Gastrocnemius medialis (tissue), 4 donors: Measurements from ENCODE around the gene OR4D5. TPM values are rescaled to one million over a fixed set of nuclear protein-coding genes. Genes with fewer than 3 reads are reported as not detected.

Experiments
- ATAC-seq, 2 donors: fragments of 150-250 bp; one replicate each; pipeline ENCODE4 v1.9.1; 2016
- DNase-seq, 2 donors: peaks; one replicate each; pipeline ENCODE4 v3.0.0-alpha.2; 2019
- H3K27ac ChIP-seq, 4 donors: fragments of 200-600 bp; sonication (generic); 1 replicate in 1 of 4; 2 replicates in 3 of 4; pipeline ENCODE4 v1.5.1; 2016 to 2018; ENCODE audit warnings: mild to moderate bottlenecking in 2 of 4, moderate library complexity in 1 of 4
- H3K27me3 ChIP-seq, 3 donors: fragments of 200-600 bp; sonication (generic) in 2 of 3; 1 replicate in 1 of 3; 2 replicates in 2 of 3; pipeline versions ENCODE4 v1.5.1 to v1.6.0; 2016 to 2019; ENCODE audit warnings: mild to moderate bottlenecking in 1 of 3, moderate library complexity in 1 of 3
- H3K36me3 ChIP-seq, 2 donors: fragments of 200-600 bp; sonication (generic) in 1 of 2; one replicate each; pipeline ENCODE4 v1.5.1; 2017 to 2018
- H3K4me1 ChIP-seq, 2 donors: fragments of 200-600 bp; sonication (generic) in 1 of 2; one replicate each; pipeline ENCODE4 v1.5.1; 2016 to 2017; ENCODE audit warnings: mild to moderate bottlenecking in 2 of 2
- H3K4me3 ChIP-seq, 4 donors: fragments of 200-600 bp; sonication (generic) in 3 of 4; 1 replicate in 1 of 4; 2 replicates in 3 of 4; pipeline ENCODE4 v1.5.1; 2016 to 2019; ENCODE audit warnings: mild to moderate bottlenecking in 2 of 4
- H3K9me3 ChIP-seq, 3 donors: fragments of 200-600 bp; sonication (generic) in 2 of 3; 1 replicate in 1 of 3; 2 replicates in 2 of 3; pipeline ENCODE4 v1.5.1; 2016 to 2019
- POLR2A ChIP-seq, 2 donors: fragments of 450-650 bp; IDR thresholded peaks; one replicate each; pipeline ENCODE4 v1.6.1; 2017; ENCODE audit warnings: antibody characterized with exemption in 2 of 2, mild to moderate bottlenecking in 2 of 2, moderate library complexity in 2 of 2
- in situ Hi-C, 4 donors: fragments of 200-750 bp; cut with MboI; loops; one replicate each; pipeline versions ENCODE4 v1.15.0 to v1.8.0; 2017; ENCODE audit warnings: low sequenced_read_pairs in 4 of 4
- intact Hi-C: fragments of 100-400 bp; cut with DNase I; formaldehyde crosslinking; loops from one replicate; pipeline ENCODE4 v1.15.1; 2023; ENCODE audit warnings: low total_unique reads
- total RNA-seq, 4 donors: library from RNA; depleted of rRNA; stranded (reverse); fragments of >200 nt; gene quantifications; one replicate each; pipeline versions ENCODE4 v1.1.0 to v1.2.3, GENCODE V29; 2016
- TF ChIP-seq, protein P1 (sequence below), 5 experiments: fragments of 450-650 bp in 3 of 5; fragments of 200-600 bp in 2 of 5; sonication (generic) in 2 of 5; IDR thresholded peaks in 4 of 5; conservative IDR thresholded peaks in 1 of 5; 1 replicate in 4 of 5; 2 replicates in 1 of 5; pipeline ENCODE4 v1.5.1; 2016 to 2019; ENCODE audit warnings: antibody characterized with exemption in 5 of 5, mild to moderate bottlenecking in 3 of 5, moderate library complexity in 3 of 5

Gene OR4D5
- total RNA-seq, 4 donors from 2014 or later: not detected

DNA sequence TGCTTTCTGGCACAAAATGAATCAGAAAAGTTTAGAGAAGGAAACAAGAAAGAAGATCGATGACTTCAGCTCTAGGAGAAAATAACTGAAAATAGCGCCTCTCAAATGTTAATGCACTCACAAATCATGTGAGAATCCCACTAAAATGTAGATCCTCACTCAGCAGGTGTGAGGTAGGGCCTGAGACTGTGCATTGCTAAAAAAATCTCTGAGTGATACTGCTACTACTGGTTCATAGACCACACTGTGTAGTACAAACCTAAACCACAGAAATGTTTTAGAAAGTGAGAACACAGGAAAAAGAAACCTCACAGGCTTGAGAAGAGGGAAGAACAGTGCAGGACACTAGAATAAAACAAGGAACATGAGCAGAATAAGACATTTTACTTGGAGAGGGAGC, 35.5 kb upstream of the OR4D5 start:
- Histone ChIP-seq H3K4me1 (no peaks in the 10 kb centered on the region), H3K4me3 (no peak overlapping the region), H3K27ac (no peak overlapping the region), H3K27me3 (no peaks in the 10 kb centered on the region), H3K9me3 (no peaks in the 10 kb centered on the region), H3K36me3 (no peaks in the 10 kb centered on the region)
- DNase-seq: no peak
- TF ChIP-seq, protein P1, sequence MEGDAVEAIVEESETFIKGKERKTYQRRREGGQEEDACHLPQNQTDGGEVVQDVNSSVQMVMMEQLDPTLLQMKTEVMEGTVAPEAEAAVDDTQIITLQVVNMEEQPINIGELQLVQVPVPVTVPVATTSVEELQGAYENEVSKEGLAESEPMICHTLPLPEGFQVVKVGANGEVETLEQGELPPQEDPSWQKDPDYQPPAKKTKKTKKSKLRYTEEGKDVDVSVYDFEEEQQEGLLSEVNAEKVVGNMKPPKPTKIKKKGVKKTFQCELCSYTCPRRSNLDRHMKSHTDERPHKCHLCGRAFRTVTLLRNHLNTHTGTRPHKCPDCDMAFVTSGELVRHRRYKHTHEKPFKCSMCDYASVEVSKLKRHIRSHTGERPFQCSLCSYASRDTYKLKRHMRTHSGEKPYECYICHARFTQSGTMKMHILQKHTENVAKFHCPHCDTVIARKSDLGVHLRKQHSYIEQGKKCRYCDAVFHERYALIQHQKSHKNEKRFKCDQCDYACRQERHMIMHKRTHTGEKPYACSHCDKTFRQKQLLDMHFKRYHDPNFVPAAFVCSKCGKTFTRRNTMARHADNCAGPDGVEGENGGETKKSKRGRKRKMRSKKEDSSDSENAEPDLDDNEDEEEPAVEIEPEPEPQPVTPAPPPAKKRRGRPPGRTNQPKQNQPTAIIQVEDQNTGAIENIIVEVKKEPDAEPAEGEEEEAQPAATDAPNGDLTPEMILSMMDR (IDR thresholded peaks at IDR 0.05 in 4 of 5, conservative IDR thresholded peaks at IDR 0.05 in 1 of 5): no peak
- no peak for TF ChIP-seq POLR2A (IDR thresholded peaks at IDR 0.05)
- in situ Hi-C loops: no loop called here
- no peak for ATAC-seq
- intact Hi-C loops: no loop called here

DNA sequence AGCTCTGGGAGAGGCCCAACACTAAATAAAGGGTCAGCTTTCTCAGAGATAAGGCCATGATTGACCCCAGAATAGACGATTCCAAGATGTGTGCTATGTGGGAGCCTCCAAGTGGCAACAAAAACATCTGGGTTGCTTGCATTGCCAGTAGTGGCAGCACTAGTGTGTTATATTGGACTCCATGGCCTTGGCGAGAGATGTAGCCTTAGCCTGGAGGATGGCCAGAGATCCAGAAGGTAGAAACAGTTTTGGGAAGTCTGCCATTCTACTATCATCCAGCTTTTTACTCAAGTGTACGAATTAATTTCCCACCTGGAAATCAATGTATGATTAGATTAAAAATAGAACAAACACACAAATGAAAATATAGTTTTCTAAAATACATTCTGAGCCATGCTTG, 34.5 kb upstream of the OR4D5 start:
- no peaks in the 10 kb centered on the region for H3K27me3 ChIP-seq
- no peaks in the 10 kb centered on the region for H3K9me3 ChIP-seq
- no peak for DNase-seq
- ATAC-seq: no peak
- H3K4me1 ChIP-seq: no peaks in the 10 kb centered on the region
- no peak overlapping the region for H3K27ac ChIP-seq
- intact Hi-C loops (no loop called here), in situ Hi-C loops (no loop called here)
- no peaks in the 10 kb centered on the region for H3K36me3 ChIP-seq
- H3K4me3 ChIP-seq: no peak overlapping the region
- no peak for TF ChIP-seq POLR2A (IDR thresholded peaks at IDR 0.05)
- TF ChIP-seq, protein P1 (IDR thresholded peaks at IDR 0.05 in 4 of 5, conservative IDR thresholded peaks at IDR 0.05 in 1 of 5): no peak

DNA sequence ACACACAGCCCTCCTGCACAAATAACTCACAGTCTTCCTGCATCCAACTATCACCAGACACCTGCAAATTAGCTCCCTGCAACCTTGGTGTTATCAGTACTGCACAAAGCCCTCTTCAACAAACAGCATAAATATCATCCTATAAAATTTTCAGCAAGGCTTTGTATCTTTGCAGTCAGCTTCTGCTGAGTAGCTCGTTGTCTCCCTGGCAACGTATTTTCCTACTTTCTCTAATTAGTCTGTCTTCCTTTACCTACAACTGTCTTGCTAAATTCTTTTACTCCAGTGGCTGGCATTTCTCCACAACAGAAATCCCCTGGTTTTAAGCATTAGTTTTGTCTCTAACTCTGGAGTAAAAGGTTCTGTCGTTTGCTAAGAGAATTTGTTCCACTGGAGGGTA, 33.6 kb upstream of the OR4D5 start:
- H3K36me3 ChIP-seq: no peaks in the 10 kb centered on the region
- no peaks in the 10 kb centered on the region for H3K9me3 ChIP-seq
- in situ Hi-C loops: no loop called here
- no peak overlapping the region for H3K27ac ChIP-seq
- intact Hi-C loops: no loop called here
- no peak for DNase-seq
- H3K4me1 ChIP-seq: no peaks in the 10 kb centered on the region
- no peaks in the 10 kb centered on the region for H3K27me3 ChIP-seq
- no peak overlapping the region for H3K4me3 ChIP-seq
- ATAC-seq: no peak
- TF ChIP-seq, protein P1 (IDR thresholded peaks at IDR 0.05 in 4 of 5, conservative IDR thresholded peaks at IDR 0.05 in 1 of 5): no peak
- TF ChIP-seq POLR2A (IDR thresholded peaks at IDR 0.05): no peak

DNA sequence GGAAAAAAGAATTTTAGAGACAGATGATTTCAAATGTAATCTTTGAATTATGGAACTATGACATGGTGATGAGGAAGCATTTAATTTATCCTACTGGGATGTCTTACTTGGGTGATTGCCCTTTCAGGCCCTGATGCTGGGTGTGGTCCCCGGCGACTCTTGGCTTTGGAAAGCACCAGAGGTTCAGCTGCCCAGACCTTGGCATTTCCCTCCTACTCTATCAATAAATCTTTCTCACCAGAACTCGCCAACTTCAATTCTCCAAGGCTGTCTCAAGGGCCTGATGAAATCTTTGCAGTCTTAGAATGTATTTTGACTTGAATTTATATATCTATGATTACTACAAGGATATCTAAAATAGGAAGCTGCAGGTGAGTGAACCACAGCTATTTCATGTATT, 18.5 kb upstream of the OR4D5 start:
- intact Hi-C loops: no loop called here
- DNase-seq (no peak), ATAC-seq (no peak)
- Histone ChIP-seq H3K4me3 (no peak overlapping the region), H3K27me3 (no peaks in the 10 kb centered on the region), H3K27ac (no peak overlapping the region), H3K9me3 (no peaks in the 10 kb centered on the region), H3K36me3 (no peaks in the 10 kb centered on the region), H3K4me1 (no peaks in the 10 kb centered on the region)
- TF ChIP-seq, protein P1 (IDR thresholded peaks at IDR 0.05 in 4 of 5, conservative IDR thresholded peaks at IDR 0.05 in 1 of 5): no peak
- TF ChIP-seq POLR2A (IDR thresholded peaks at IDR 0.05): no peak
- in situ Hi-C loops: no loop called here

DNA sequence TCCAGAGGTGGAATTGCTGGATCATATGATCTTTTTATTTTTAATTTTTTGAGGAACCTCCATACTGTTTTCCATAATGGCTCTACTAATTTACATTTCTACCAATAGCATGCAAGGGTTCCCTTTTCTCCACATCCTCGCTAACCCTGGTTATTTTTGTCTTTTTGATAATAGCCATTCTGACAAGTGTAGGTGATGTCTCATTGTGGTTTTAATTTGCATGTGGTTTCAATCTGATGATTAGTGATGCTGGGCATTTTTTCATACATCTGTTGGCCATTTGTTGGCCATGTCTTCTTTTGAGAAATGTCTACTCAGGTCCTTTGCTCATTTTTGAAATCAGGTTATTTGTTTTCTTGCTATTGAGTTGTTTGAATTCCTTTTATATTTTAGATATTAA, 15.4 kb upstream of the OR4D5 start:
- Histone ChIP-seq H3K36me3 (no peaks in the 10 kb centered on the region), H3K4me3 (no peak overlapping the region), H3K27me3 (no peaks in the 10 kb centered on the region), H3K9me3 (no peaks in the 10 kb centered on the region), H3K27ac (no peak overlapping the region), H3K4me1 (no peaks in the 10 kb centered on the region)
- intact Hi-C loops (no loop called here), in situ Hi-C loops (no loop called here)
- ATAC-seq (no peak), DNase-seq (no peak)
- TF ChIP-seq, protein P1 (IDR thresholded peaks at IDR 0.05 in 4 of 5, conservative IDR thresholded peaks at IDR 0.05 in 1 of 5): no peak
- no peak for TF ChIP-seq POLR2A (IDR thresholded peaks at IDR 0.05)
